Uterus (tissue), 2 donors: Measurements from ENCODE around the gene CTBP1.

ENCODE experiments used
- POLR2A ChIP-seq, 2 donors: fragments of 450-650 bp; IDR thresholded peaks; one replicate each; pipeline ENCODE4 v1.6.1; 2016; ENCODE audit warnings: antibody characterized with exemption in 2 of 2, mild to moderate bottlenecking in 1 of 2, moderate library complexity in 1 of 2
- TF ChIP-seq, protein P1 (sequence below), 4 experiments: fragments of 200-600 bp in 2 of 4; fragments of 450-650 bp in 2 of 4; sonication (generic) in 2 of 4; IDR thresholded peaks; one replicate each; pipeline ENCODE4 v1.5.1; 2016 to 2019; ENCODE audit warnings: antibody characterized with exemption in 4 of 4, mild to moderate bottlenecking in 2 of 4, moderate library complexity in 1 of 4

- TF ChIP-seq, protein P1, sequence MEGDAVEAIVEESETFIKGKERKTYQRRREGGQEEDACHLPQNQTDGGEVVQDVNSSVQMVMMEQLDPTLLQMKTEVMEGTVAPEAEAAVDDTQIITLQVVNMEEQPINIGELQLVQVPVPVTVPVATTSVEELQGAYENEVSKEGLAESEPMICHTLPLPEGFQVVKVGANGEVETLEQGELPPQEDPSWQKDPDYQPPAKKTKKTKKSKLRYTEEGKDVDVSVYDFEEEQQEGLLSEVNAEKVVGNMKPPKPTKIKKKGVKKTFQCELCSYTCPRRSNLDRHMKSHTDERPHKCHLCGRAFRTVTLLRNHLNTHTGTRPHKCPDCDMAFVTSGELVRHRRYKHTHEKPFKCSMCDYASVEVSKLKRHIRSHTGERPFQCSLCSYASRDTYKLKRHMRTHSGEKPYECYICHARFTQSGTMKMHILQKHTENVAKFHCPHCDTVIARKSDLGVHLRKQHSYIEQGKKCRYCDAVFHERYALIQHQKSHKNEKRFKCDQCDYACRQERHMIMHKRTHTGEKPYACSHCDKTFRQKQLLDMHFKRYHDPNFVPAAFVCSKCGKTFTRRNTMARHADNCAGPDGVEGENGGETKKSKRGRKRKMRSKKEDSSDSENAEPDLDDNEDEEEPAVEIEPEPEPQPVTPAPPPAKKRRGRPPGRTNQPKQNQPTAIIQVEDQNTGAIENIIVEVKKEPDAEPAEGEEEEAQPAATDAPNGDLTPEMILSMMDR (IDR thresholded peaks at IDR 0.05): no peak
- no peak for TF ChIP-seq POLR2A (IDR thresholded peaks at IDR 0.05)
Measured at GRCh38 chr4:1274871-1275270, 25.9 kb upstream of the CTBP1 start.
